HepG2 (cell line): ENCODE results near the gene BCORL1. TPM values are rescaled to one million over a fixed set of nuclear protein-coding genes. Genes with fewer than 3 reads are reported as not detected.

Experiments used
- ATAC-seq: fragments of 200-7000 bp; cut with Tn5 transposase; 3 replicates; pipeline ENCODE4 v1.9.1; 2020; ENCODE audit warnings: mild to moderate bottlenecking, moderate library complexity
- BruUV-seq: library from RNA; stranded (reverse); fragments of 400-500 nt; replicated peaks from 2 replicates; lab custom pipeline; 2021; lab: Mats Ljungman, UMichigan
- CTCF ChIA-PET: fragments of 300-600 bp; formaldehyde crosslinking; extraction: SDS; loops from one replicate; lab custom pipeline; 2021; ENCODE audit warnings: low total read pairs, inconsistent platforms, low intra/inter-chr PET ratio; lab: Yijun Ruan, JAX
- POLR2A ChIA-PET: fragments of 350-600 bp; sonication (Branson Sonifier 250); formaldehyde crosslinking; loops from one replicate; lab custom pipeline; 2020; ENCODE audit warnings: antibody characterized with exemption, inconsistent platforms; lab: Yijun Ruan, JAX
- DNase-seq: peaks from one replicate; pipeline ENCODE4 v3.0.0-alpha.2; 2015; ENCODE audit warnings: low spot score
- FAIRE-seq: peaks from 3 replicates; lab custom pipeline; 2011; peaks lifted over from hg19 to GRCh38; lab: Jason Lieb, UNC
- H2AFZ ChIP-seq: one replicate; pipeline ENCODE4 v1.6.1; 2011; ENCODE audit warnings: low read length, inconsistent platforms
- H3K27ac ChIP-seq: fragments of 300-600 bp; 3 replicates; pipeline ENCODE4 v1.8.0; 2011; ENCODE audit warnings: mixed run types, mild to moderate bottlenecking, mixed read lengths, low read length, inconsistent platforms; ENCODE audit not compliant: insufficient read depth; ENCODE audit errors: extremely low read length
- H3K27me3 ChIP-seq, 2 experiments: fragments of 200-600 bp in 1 of 2; 2 replicates in 1 of 2; 3 replicates in 1 of 2; pipeline versions ENCODE4 v1.6.0 to v1.8.0; 2011; ENCODE audit warnings: low read length in 2 of 2, mild to moderate bottlenecking in 2 of 2, moderate library complexity in 2 of 2, inconsistent platforms in 1 of 2; ENCODE audit not compliant: insufficient read depth in 2 of 2, control insufficient read depth in 1 of 2
- H3K36me3 ChIP-seq, 2 experiments: fragments of 200-600 bp in 1 of 2; replicated peaks in 1 of 2; 2 replicates in 1 of 2; 3 replicates in 1 of 2; pipeline versions ENCODE4 v1.5.1 to v1.8.0; 2011; ENCODE audit warnings: low read length in 2 of 2, inconsistent platforms in 1 of 2; ENCODE audit not compliant: insufficient read depth in 2 of 2, control insufficient read depth in 1 of 2
- H3K4me1 ChIP-seq: 2 replicates; pipeline ENCODE4 v1.5.1; 2012; ENCODE audit warnings: low read length, inconsistent platforms; ENCODE audit not compliant: insufficient read depth
- H3K4me2 ChIP-seq: 2 replicates; pipeline ENCODE4 v1.6.0; 2011; ENCODE audit warnings: low read depth, low read length, inconsistent platforms
- H3K4me3 ChIP-seq, 3 experiments: fragments of 200-600 bp in 1 of 3; sonication (generic), shearing (Covaris generic) in 1 of 3; replicated peaks in 1 of 3; 2 replicates each; pipeline ENCODE4 v1.5.1; 2011 to 2016; ENCODE audit warnings: low read length in 3 of 3, inconsistent platforms in 2 of 3, low read depth in 2 of 3, mild to moderate bottlenecking in 2 of 3, control low read depth in 1 of 3, mixed read lengths in 1 of 3; ENCODE audit not compliant: insufficient read depth in 1 of 3
- H3K79me2 ChIP-seq: one replicate; pipeline ENCODE4 v1.6.1; 2011; ENCODE audit warnings: low read length, inconsistent platforms; ENCODE audit not compliant: insufficient read depth
- H3K9ac ChIP-seq: 2 replicates; pipeline ENCODE4 v1.6.0; 2011; ENCODE audit warnings: mild to moderate bottlenecking, low read depth, low read length, inconsistent platforms; ENCODE audit not compliant: insufficient read depth
- H3K9me3 ChIP-seq: 2 replicates; pipeline ENCODE4 v1.5.1; 2012; ENCODE audit warnings: mild to moderate bottlenecking, low read length
- H4K20me1 ChIP-seq: 2 replicates; pipeline ENCODE4 v1.6.0; 2011; ENCODE audit warnings: inconsistent platforms, mild to moderate bottlenecking, low read length, moderate library complexity; ENCODE audit not compliant: insufficient read depth
- HDAC1 ChIP-seq: sonication (generic); formaldehyde crosslinking; IDR thresholded peaks from 2 replicates; pipeline ENCODE4 v1.5.1; 2020; ENCODE audit warnings: mild to moderate bottlenecking, missing genetic modification reagents
- JARID2 ChIP-seq: sonication (generic); formaldehyde crosslinking; IDR thresholded peaks from 2 replicates; pipeline ENCODE4 v1.8.1; 2023; ENCODE audit warnings: missing genetic modification reagents, inconsistent platforms; ENCODE audit not compliant: insufficient replicate concordance
- MTA1 ChIP-seq: sonication (generic); formaldehyde crosslinking; IDR thresholded peaks from 2 replicates; pipeline ENCODE4 v1.4.0; 2020; ENCODE audit warnings: missing genetic modification reagents, mild to moderate bottlenecking, borderline replicate concordance
- MXI1 ChIP-seq: IDR thresholded peaks from 3 replicates; pipeline ENCODE4 v1.6.1; 2012; ENCODE audit warnings: low read depth, low read length, inconsistent platforms, borderline replicate concordance
- NKX3-1 ChIP-seq: sonication (generic); formaldehyde crosslinking; IDR thresholded peaks from 2 replicates; pipeline ENCODE4 v1.5.0; 2020; ENCODE audit warnings: missing genetic modification reagents
- ZNF143 ChIP-seq: sonication (generic); formaldehyde crosslinking; IDR thresholded peaks from 2 replicates; pipeline ENCODE4 v1.4.0; 2020; ENCODE audit warnings: missing genetic modification reagents
- ZNF235 ChIP-seq: sonication (generic); formaldehyde crosslinking; IDR thresholded peaks from 2 replicates; pipeline ENCODE4 v1.8.1; 2023; ENCODE audit warnings: mild to moderate bottlenecking, missing genetic modification reagents, borderline replicate concordance
- ZNF280D ChIP-seq: sonication (generic); formaldehyde crosslinking; IDR thresholded peaks from 2 replicates; pipeline ENCODE4 v1.5.1; 2020; ENCODE audit warnings: mild to moderate bottlenecking, missing genetic modification reagents
- ZNF816 ChIP-seq: sonication (generic); formaldehyde crosslinking; IDR thresholded peaks from 2 replicates; pipeline ENCODE4 v1.8.0; 2022; ENCODE audit warnings: missing genetic modification reagents, mild to moderate bottlenecking, borderline replicate concordance
- ZNF839 ChIP-seq: sonication (generic); formaldehyde crosslinking; IDR thresholded peaks from 2 replicates; pipeline ENCODE4 v1.4.0; 2020; ENCODE audit warnings: missing genetic modification reagents, mild to moderate bottlenecking, borderline replicate concordance
- WGBS: methylation state at CpG from one replicate; pipeline ENCODE4 v1.1.6; 2017; ENCODE audit warnings: low lambda C conversion rate; 5-methylcytosine and 5-hydroxymethylcytosine counted together
- in situ Hi-C: cut with HindIII; loops from 2 replicates; pipeline ENCODE4 v1.10.0; 2017; ENCODE audit warnings: low pct_unique_long_range_greater_than_20kb; ENCODE audit not compliant: extremely low pct_ligation_motif_present
- intact Hi-C: fragments of 100-400 bp; cut with micrococcal nuclease; formaldehyde crosslinking; loops from one replicate; pipeline ENCODE4 v1.10.0; 2022; ENCODE audit not compliant: unreplicated experiment
- polyA plus RNA-seq, 8 experiments: library from polyadenylated mRNA; depleted of rRNA in 3 of 8; stranded (reverse) in 7 of 8; unstranded in 1 of 8; fragments of >200 nt; fragmentation: Illumina TruSeq in 4 of 8; extraction: Trizol in 4 of 8; gene quantifications; 2 replicates each; pipeline versions ENCODE4 v1.2.1 to v1.2.3, GENCODE V29; 2011 to 2016; ENCODE audit warnings: low read depth in 4 of 8, missing spikeins in 1 of 8, mixed read lengths in 1 of 8; ENCODE audit not compliant: insufficient read depth in 1 of 8
- total RNA-seq, 5 experiments: library from RNA; depleted of rRNA; stranded (reverse); fragments of >200 nt; fragmentation: Illumina TruSeq; extraction: Trizol; gene quantifications; 2 replicates each; pipeline ENCODE4 v1.2.3, GENCODE V29; 2016; ENCODE audit warnings: low read depth in 1 of 5

The BCORL1 gene
- total and polyA plus RNA-seq, 2 of the 13 experiments (the other 11 are each of a cell fraction or from before 2014, with no cell fraction given) = 0.67 to 1.4 TPM

- Histone ChIP-seq H3K9me3 (no peaks in the 10 kb centered on the region), H3K4me2 (no peak overlapping the region), H3K27ac (no peak overlapping the region), H4K20me1 (no peaks in the 10 kb centered on the region), H3K4me3 (no peak overlapping the region), H3K36me3 (peaks cover 0 to 8% of the 10 kb centered on the region in 2 experiments; a peak in 3 of 5 replicates), H2AFZ (no peak overlapping the region), H3K9ac (no peak overlapping the region), H3K4me1 (peaks cover 3% of the 10 kb centered on the region; the same call in 1 of the 2 replicates), H3K27me3 (no peaks in the 10 kb centered on the region), H3K79me2 (no peaks in the 10 kb centered on the region)
- intact Hi-C loops = no loop called here
- no CpG with 5 or more reads among the region's 12 CpGs for WGBS
- in situ Hi-C loops = no loop called here
- no peak for TF ChIP-seq MTA1 (CRISPR knock-in tag)
- no peak for TF ChIP-seq MXI1
- TF ChIP-seq ZNF839 = no peak
- TF ChIP-seq ZNF143 (CRISPR knock-in tag) = no peak
- TF ChIP-seq ZNF235 = no peak
- no peak for TF ChIP-seq ZNF816 (CRISPR knock-in tag)
- TF ChIP-seq JARID2 = no peak
- ATAC-seq = no peak
- no peak for FAIRE-seq
- POLR2A ChIA-PET = no interaction called here
- CTCF ChIA-PET = no interaction called here
- DNase-seq = no peak
- BruUV-seq = no TSS peak
Measured at GRCh38 chrX:130014770-130015169, 32.3 kb downstream of the BCORL1 start.

GRCh38 chrX:130015181-130015580 is 32.7 kb downstream of the BCORL1 start:
- no peaks in the 10 kb centered on the region for H3K79me2 ChIP-seq
- CTCF ChIA-PET = no interaction called here
- no peak overlapping the region for H3K4me2 ChIP-seq
- POLR2A ChIA-PET = no interaction called here
- ATAC-seq (no peak), DNase-seq (no peak), FAIRE-seq (no peak)
- no peak overlapping the region for H3K27ac ChIP-seq
- H3K9ac ChIP-seq = no peak overlapping the region
- H3K36me3 ChIP-seq = peaks cover 0 to 8% of the 10 kb centered on the region in 2 experiments; a peak in 3 of 5 replicates
- H3K9me3 ChIP-seq = no peaks in the 10 kb centered on the region
- in situ Hi-C loops (no loop called here), intact Hi-C loops (no loop called here)
- H3K27me3 ChIP-seq = no peaks in the 10 kb centered on the region
- H4K20me1 ChIP-seq = no peaks in the 10 kb centered on the region
- TF ChIP-seq ZNF280D (CRISPR knock-in tag) (no peak), NKX3-1 (CRISPR knock-in tag) (no peak), HDAC1 (CRISPR knock-in tag) (no peak)
- H3K4me3 ChIP-seq = no peak overlapping the region
- no CpG with 5 or more reads among the region's 15 CpGs for WGBS
- H2AFZ ChIP-seq = no peak overlapping the region
- H3K4me1 ChIP-seq = no peaks in the 10 kb centered on the region
- BruUV-seq = TSS peak; percentile 52
